Lower leg skin (tissue), 4 donors: Measurements from ENCODE around the gene PKD1. TPM values are rescaled to one million over a fixed set of nuclear protein-coding genes. Genes with fewer than 3 reads are reported as not detected.
"Not testable (repeated sequence)": the region's sequence is repeated elsewhere in the genome, so short reads cannot be mapped to it uniquely, and the experiment has no call there.

ENCODE experiments used
- DNase-seq, 2 donors: peaks; one replicate each; pipeline ENCODE4 v3.0.0-alpha.2; 2019; ENCODE audit warnings: low spot score in 2 of 2
- H3K4me3 ChIP-seq: fragments of 200-600 bp; sonication (generic); 2 replicates; pipeline ENCODE4 v1.5.1; 2017; ENCODE audit warnings: mild to moderate bottlenecking, low read depth; ENCODE audit not compliant: poor library complexity, severe bottlenecking
- POLR2A ChIP-seq, 2 donors: fragments of 450-650 bp; IDR thresholded peaks; one replicate each; pipeline ENCODE4 v1.6.1; 2016 to 2017; ENCODE audit warnings: antibody characterized with exemption in 2 of 2, mild to moderate bottlenecking in 1 of 2, moderate library complexity in 1 of 2
- WGBS, 2 donors: methylation state at CpG; one replicate each; pipeline ENCODE4 v1.1.5; 2018; 5-methylcytosine and 5-hydroxymethylcytosine counted together
- intact Hi-C: fragments of 100-400 bp; cut with DNase I; formaldehyde crosslinking; loops from one replicate; pipeline ENCODE4 v1.15.0; 2023; ENCODE audit warnings: low total_unique reads
- total RNA-seq, 4 donors: library from RNA; depleted of rRNA; stranded (reverse); fragments of >200 nt; gene quantifications; one replicate each; pipeline ENCODE4 v1.1.0, GENCODE V29; 2016
- TF ChIP-seq, protein P1 (sequence below), 3 donors: fragments of 450-650 bp; IDR thresholded peaks; one replicate each; pipeline ENCODE4 v1.5.1; 2016; ENCODE audit warnings: antibody characterized with exemption in 3 of 3, mild to moderate bottlenecking in 3 of 3, moderate library complexity in 2 of 3

The PKD1 gene
- total RNA-seq, 4 donors from 2014 or later = 125 to 266 (median 192) TPM

DNA sequence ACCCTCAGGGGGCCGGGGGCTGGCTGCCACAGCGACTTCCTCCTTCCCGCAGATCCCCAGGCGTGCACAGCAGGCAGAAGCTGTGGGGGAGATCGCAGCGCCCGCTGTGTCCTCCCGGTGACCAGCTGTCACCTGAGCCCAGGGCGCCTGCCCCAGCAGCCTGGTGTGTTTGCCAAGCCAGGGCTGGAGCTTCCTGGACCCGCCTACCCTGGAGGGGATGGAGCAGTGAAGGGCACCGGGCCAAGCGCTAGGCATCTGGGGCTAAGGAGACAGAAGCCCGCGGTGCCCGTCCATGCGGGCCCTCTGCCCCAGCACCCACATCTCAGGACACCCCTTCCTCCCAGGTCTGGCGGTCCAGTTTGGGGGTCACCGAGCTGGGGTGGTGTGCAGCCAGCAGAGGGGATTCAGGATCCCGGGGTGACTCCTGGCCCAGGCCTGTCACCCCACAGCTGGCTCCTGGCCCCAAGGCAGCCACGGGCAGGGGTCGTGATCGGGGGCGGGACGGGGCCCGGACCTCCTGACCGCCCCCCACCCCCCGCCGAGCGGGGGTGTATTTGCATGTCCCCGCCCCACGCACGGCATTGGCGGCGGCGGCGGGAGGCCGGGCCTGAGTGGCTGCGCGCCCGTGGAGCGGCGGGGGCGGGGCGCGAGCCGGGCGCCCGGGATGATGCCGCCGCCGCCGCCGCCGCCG is 12.4 kb upstream of the PKD1 start, which contains the start of gene RAB26:
Gene RAB26, plus strand, starts transcription at position 645 of the 691 bp plus-strand sequence. CDS start 159 bp downstream, outside the sequence.
- WGBS, 2 donors = 20 to 25% methylated on average over 2 to 15 of the region's 55 CpGs
- no peak for TF ChIP-seq POLR2A (IDR thresholded peaks at IDR 0.05)
- TF ChIP-seq, protein P1, sequence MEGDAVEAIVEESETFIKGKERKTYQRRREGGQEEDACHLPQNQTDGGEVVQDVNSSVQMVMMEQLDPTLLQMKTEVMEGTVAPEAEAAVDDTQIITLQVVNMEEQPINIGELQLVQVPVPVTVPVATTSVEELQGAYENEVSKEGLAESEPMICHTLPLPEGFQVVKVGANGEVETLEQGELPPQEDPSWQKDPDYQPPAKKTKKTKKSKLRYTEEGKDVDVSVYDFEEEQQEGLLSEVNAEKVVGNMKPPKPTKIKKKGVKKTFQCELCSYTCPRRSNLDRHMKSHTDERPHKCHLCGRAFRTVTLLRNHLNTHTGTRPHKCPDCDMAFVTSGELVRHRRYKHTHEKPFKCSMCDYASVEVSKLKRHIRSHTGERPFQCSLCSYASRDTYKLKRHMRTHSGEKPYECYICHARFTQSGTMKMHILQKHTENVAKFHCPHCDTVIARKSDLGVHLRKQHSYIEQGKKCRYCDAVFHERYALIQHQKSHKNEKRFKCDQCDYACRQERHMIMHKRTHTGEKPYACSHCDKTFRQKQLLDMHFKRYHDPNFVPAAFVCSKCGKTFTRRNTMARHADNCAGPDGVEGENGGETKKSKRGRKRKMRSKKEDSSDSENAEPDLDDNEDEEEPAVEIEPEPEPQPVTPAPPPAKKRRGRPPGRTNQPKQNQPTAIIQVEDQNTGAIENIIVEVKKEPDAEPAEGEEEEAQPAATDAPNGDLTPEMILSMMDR (IDR thresholded peaks at IDR 0.05) = no peak
- peak; percentile 59 to 95 for DNase-seq
- H3K4me3 ChIP-seq = no peak within 1 kb of the TSS
- intact Hi-C loops = no loop called here

DNA sequence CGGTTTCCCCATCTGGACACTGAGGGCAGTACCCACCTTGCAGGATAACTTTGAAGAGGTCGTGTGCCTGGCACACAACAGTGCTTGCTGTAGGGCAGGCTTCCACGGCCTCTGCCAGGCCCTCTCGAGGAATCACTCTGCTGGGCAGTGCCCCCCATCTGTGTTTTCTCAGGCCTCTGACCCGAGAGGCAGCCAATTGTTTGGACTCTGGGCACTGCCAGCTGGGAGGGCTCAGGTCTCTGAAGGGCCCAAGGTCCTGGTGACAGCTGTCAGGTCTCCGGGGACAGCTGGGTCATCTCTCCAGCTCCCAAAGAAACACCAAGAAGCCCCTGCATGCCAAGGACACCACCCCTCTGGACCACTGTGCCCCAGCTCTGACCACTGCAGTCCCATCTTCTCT is 11.7 kb upstream of the PKD1 start:
- 70 to 92% methylated on average over 5 of the region's 6 CpGs for whole genome bisulfite sequencing, 2 donors
- no peak for TF ChIP-seq POLR2A (IDR thresholded peaks at IDR 0.05)
- TF ChIP-seq, protein P1 (IDR thresholded peaks at IDR 0.05) = no peak
- H3K4me3 ChIP-seq = no peak overlapping the region
- no peak for DNase-seq
- intact Hi-C loops = no loop called here

DNA sequence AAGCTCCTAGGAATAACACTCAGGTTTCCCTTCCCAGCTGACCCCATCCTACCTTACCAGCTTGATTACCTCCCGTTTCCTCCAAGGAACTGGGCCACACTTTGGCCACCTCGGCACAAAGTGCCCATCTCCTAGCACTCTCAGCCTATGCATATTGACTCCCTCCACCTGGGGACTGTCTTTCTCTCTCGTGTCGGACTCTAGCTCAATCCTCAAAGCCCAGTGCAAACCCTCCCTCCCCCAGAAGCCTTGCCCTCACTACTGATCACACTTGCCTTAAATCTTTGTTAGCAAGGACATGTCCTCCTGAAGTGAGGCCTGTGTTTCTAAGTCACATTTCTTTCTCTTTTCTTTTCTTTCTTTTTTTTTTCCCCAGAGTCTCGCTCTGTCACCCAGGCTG is 10.1 kb upstream of the PKD1 start:
- intact Hi-C loops = no loop called here

DNA sequence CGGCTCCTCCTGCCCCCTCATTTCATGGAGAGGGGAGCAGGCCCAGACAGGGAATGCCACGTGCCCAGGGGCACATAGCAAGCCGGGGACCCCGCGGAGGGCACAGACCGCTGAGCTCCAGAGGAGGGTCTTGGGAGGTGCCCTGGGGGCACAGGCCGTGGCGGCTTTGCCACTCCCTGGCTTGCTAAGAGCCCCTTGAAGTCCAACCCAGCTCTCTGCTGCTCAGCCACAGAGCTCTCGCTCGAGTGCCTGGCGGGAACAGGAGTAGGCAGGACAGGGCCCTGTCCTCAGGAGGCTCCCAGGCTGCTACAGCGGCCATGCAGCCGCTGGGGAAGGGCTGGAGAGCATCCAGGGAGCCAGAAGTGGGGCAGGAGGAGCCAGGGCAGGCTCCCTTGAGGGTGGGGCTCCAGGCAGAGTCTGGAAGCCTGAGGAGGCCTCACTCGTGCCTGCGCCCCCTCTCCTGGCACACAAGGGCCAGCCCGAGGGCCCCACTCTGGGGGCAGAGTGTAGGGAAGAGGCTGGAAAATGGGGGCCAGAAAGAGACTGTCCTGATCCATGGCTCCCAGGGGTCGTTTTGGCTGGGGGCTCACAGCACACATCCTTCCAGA is 8.3 kb upstream of the PKD1 start:
- no peak overlapping the region for H3K4me3 ChIP-seq
- 67 to 77% methylated on average over 11 to 17 of the region's 17 CpGs for WGBS, 2 donors
- intact Hi-C loops = loop anchor here (5.0 kb wide), 1 partner anchor 122 kb away; no protein-coding TSS in a partner anchor
- DNase-seq = peak in 1 of 2 donors; percentile 84
- no peak for TF ChIP-seq POLR2A (IDR thresholded peaks at IDR 0.05)

More for the DNA sequence above, 10.1 kb upstream of the PKD1 start:
- 89 to 90% methylated on average over 5 of the region's 5 CpGs for WGBS, 2 donors
- H3K4me3 ChIP-seq = no peak overlapping the region
- TF ChIP-seq POLR2A (IDR thresholded peaks at IDR 0.05) = no peak
- TF ChIP-seq, protein P1 (IDR thresholded peaks at IDR 0.05) = no peak
- DNase-seq = no peak

DNA sequence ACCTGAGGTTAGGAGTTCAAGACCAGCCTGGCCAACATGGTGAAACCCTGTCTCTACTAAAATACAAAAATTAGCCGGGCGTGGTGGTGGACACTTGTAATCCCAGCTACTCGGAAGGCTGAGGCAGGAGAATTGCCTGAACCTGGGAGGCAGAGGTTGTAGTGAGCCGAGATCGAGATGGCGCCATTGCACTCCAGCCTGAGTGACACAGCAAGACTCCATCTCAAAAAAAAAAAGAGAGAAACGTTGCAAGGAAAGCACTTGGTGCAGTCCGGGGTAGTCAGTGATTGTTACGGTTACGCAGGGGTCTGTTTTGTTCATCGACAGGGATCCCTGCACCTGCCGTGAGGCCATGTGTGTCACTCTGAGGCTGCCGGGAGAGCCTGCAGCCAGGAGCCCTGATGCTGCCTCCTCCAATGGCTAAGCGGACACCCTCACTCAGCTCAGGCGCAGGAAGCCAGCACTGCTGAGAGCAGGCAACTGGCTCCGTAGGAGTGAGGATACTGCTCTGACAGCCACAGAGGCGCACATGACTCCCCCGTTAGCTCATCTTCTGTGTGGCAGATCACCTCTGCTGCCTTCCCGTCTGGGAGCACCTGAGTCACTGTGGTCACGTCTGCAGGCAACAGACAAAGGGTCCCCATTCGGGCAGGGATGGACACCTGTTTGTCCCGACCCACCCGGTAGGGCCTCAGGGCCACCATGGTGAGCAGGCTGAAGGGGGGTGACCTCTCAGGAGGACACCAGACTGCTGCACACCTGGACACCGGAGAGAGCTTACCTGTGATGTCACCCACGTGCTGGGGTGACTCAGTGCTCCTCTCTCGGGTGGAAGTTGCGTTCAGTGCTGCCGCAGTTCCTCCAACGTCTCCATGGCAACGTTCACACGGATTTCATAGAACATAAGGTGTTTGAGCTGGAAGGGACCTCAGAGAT is 7.5 kb upstream of the PKD1 start:
- 72 to 74% methylated on average over 22 to 31 of the region's 31 CpGs for WGBS, 2 donors
- H3K4me3 ChIP-seq = no peak overlapping the region
- peak in 1 of 2 donors; percentile 81 for DNase-seq
- intact Hi-C loops = loop anchor here (5.0 kb wide), 1 partner anchor 121 kb away; no protein-coding TSS in a partner anchor
- TF ChIP-seq, protein P1 (IDR thresholded peaks at IDR 0.05) = no peak
- no peak for TF ChIP-seq POLR2A (IDR thresholded peaks at IDR 0.05)

DNA sequence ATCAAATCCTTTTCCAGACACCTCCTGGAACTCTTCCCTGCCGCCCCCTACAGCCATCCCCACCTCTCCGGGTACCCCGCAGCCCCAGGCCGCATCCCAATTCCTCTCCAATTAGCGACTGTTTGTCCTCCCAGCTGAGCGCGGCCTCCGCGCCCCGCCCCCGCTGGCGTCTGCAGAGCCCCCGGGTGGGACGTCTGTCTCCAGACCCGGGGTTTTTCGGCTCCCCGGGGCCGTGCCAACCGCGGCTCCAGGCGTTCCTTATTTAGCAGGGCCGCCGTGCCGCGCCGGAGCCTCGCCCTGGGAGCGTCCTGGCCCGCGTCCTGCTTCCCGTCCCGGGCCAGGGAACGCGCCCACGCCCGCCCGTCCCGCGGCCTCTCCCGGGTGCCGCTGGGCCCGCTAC is 627 bp downstream of the PKD1 start:
- intact Hi-C loops = not testable (repeated sequence)

DNA sequence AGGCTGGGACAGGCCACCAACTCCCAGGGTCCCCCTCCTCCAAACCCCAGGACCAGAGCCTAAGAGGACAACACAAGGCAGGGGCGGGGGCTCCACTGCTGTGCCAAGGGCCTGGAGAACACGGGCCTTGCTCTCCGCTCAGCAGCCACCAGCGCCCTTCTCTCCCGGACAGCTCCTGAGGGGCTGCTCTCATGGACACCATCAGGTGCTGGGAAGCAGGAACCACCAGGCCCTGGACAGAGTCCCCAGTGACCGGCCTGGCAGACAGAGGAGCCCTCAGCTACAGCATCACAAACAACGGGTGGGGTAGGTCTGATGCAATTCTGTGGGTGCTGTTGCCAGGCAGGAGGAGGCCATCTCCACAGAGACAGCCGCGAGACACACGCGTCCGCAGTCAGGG is 1.9 kb downstream of the PKD1 start:
- intact Hi-C loops, H3K4me3 ChIP-seq, DNase-seq: not testable (repeated sequence)
- 24% methylated on average over 6 of the region's 12 CpGs; no CpG with 5 or more reads in 1 of the 2 donors for WGBS, 2 donors

More for the DNA sequence above, 627 bp downstream of the PKD1 start:
- 1 to 2% methylated on average over 10 to 20 of the region's 42 CpGs for WGBS, 2 donors
- peak overlapping the region; percentile 45 for H3K4me3 ChIP-seq
- DNase-seq = not testable (repeated sequence)

DNA sequence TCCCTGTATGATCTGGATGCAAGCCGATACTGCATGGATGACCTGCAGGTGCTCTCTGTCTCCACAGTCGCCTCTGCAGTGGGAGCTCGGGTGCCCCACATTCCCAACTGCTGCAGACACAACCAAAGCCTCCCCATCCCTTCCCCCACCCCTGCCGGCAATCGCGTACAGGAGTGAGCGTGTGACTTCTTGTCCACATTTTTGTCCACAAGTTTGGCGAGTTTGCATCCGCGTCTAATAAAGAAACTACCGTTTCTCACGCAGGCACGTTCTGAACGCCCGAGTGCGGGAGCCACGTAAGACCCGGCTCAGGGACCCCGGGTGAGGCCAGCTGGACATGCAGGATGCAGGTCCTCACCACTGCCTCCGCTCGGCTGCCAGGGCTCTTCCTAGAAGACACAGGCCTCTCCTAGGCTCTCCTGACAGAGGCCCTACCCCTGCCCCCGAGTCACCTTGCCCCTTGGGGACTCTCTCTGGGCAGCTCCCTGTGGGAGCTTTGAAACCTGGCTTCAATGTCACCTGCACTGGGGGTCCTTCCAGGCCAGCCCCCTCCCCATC is 5.7 kb downstream of the PKD1 start:
- not testable (repeated sequence) for DNase-seq, H3K4me3 ChIP-seq

DNA sequence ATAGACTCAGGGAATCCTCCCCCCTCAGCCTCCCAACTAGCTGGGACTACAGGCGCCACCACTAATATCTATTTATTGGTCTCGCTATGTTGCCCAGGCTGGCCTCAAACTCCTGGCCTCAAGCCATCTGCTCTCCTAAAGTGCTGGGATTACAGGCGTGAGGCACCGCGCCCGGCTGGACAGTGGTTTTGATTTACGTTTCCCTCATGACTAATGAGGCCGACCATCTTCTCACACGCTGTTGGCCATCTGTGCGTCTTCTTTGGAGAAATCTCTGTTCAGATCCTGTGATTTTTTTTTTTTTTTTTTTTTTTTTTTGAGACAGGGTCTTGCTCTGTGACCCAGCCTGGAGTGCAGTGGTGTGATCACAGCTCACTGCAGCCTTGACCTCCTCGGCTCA is 6.4 kb downstream of the PKD1 start:
- DNase-seq, H3K4me3 ChIP-seq, intact Hi-C loops: not testable (repeated sequence)
- 47 to 54% methylated on average over 9 of the region's 11 CpGs for WGBS, 2 donors

More for the DNA sequence above, 5.7 kb downstream of the PKD1 start:
- WGBS, 2 donors = 15 to 47% methylated on average over 21 of the region's 22 CpGs
- intact Hi-C loops = not testable (repeated sequence)
